Measurements from ENCODE around the gene MUC5B.
"Not testable (repeated sequence)": the region's sequence is repeated elsewhere in the genome, so short reads cannot be mapped to it uniquely, and the experiment has no call there.

MUC5B gene

DNA sequence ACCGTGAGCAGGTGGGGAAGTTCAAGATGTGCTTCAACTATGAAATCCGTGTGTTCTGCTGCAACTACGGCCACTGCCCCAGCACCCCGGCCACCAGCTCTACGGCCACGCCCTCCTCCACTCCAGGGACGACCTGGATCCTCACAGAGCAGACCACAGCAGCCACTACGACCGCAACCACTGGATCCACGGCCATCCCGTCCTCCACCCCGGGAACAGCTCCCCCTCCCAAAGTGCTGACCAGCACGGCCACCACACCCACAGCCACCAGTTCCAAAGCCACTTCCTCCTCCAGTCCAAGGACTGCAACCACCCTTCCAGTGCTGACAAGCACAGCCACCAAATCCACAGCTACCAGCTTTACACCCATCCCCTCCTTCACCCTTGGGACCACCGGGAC is 22.9 kb downstream of the MUC5B start:
- H3K4me3 Mint-ChIP-seq; ATAC-seq (replicated peaks); H3K9me3 Mint-ChIP-seq; H3K27me3 Mint-ChIP-seq; H3K36me3 Mint-ChIP-seq; H3K27ac Mint-ChIP-seq; DNase-seq; H3K4me1 Mint-ChIP-seq: not testable (repeated sequence)

GRCh38 chr11:1246301-1246700 is 23.4 kb downstream of the MUC5B start:
- not testable (repeated sequence) for H3K36me3 Mint-ChIP-seq; H3K27ac Mint-ChIP-seq; H3K4me3 Mint-ChIP-seq; H3K9me3 Mint-ChIP-seq; DNase-seq; H3K4me1 Mint-ChIP-seq; H3K27me3 Mint-ChIP-seq; ATAC-seq (replicated peaks)

DNA sequence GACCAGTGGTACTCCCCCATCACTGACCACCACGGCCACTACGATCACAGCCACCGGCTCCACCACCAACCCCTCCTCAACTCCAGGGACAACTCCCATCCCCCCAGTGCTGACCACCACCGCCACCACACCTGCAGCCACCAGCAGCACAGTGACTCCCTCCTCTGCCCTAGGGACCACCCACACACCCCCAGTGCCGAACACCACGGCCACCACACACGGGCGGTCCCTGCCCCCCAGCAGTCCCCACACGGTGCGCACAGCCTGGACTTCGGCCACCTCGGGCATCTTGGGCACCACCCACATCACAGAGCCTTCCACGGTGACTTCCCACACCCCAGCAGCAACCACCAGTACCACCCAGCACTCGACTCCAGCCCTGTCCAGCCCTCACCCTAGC is 24.2 kb downstream of the MUC5B start:
- ATAC-seq (replicated peaks); H3K9me3 Mint-ChIP-seq; H3K4me1 Mint-ChIP-seq; H3K27me3 Mint-ChIP-seq; H3K4me3 Mint-ChIP-seq; DNase-seq; H3K36me3 Mint-ChIP-seq; H3K27ac Mint-ChIP-seq: not testable (repeated sequence)

GRCh38 chr11:1248951-1249350 is 26.1 kb downstream of the MUC5B start:
- not testable (repeated sequence) for H3K4me3 Mint-ChIP-seq; H3K9me3 Mint-ChIP-seq; DNase-seq; H3K27me3 Mint-ChIP-seq; H3K36me3 Mint-ChIP-seq; ATAC-seq (replicated peaks); H3K4me1 Mint-ChIP-seq; H3K27ac Mint-ChIP-seq

- H3K27me3 Mint-ChIP-seq; H3K9me3 Mint-ChIP-seq; H3K27ac Mint-ChIP-seq; H3K36me3 Mint-ChIP-seq; ATAC-seq (replicated peaks); H3K4me1 Mint-ChIP-seq; DNase-seq; H3K4me3 Mint-ChIP-seq: not testable (repeated sequence)
These were observed 27.5 kb downstream of the MUC5B start for GRCh38 chr11:1250411-1250810.

DNA sequence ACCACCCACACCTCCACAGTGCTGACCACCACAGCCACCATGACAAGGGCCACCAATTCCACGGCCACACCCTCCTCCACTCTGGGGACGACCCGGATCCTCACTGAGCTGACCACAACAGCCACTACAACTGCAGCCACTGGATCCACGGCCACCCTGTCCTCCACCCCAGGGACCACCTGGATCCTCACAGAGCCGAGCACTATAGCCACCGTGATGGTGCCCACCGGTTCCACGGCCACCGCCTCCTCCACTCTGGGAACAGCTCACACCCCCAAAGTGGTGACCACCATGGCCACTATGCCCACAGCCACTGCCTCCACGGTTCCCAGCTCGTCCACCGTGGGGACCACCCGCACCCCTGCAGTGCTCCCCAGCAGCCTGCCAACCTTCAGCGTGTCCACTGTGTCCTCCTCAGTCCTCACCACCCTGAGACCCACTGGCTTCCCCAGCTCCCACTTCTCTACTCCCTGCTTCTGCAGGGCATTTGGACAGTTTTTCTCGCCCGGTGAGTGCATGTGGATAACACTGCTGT is 28.4 kb downstream of the MUC5B start:
- no peak overlapping the region for H3K4me3 Mint-ChIP-seq
- H3K9me3 Mint-ChIP-seq = no peaks in the 10 kb centered on the region
- no peak for DNase-seq
- no peaks in the 10 kb centered on the region for H3K36me3 Mint-ChIP-seq
- no peaks in the 10 kb centered on the region for H3K27me3 Mint-ChIP-seq
- H3K4me1 Mint-ChIP-seq = peaks cover 0 to 7% of the 10 kb centered on the region in 2 donors
- H3K27ac Mint-ChIP-seq = no peak overlapping the region
- no peak for ATAC-seq (replicated peaks)

DNA sequence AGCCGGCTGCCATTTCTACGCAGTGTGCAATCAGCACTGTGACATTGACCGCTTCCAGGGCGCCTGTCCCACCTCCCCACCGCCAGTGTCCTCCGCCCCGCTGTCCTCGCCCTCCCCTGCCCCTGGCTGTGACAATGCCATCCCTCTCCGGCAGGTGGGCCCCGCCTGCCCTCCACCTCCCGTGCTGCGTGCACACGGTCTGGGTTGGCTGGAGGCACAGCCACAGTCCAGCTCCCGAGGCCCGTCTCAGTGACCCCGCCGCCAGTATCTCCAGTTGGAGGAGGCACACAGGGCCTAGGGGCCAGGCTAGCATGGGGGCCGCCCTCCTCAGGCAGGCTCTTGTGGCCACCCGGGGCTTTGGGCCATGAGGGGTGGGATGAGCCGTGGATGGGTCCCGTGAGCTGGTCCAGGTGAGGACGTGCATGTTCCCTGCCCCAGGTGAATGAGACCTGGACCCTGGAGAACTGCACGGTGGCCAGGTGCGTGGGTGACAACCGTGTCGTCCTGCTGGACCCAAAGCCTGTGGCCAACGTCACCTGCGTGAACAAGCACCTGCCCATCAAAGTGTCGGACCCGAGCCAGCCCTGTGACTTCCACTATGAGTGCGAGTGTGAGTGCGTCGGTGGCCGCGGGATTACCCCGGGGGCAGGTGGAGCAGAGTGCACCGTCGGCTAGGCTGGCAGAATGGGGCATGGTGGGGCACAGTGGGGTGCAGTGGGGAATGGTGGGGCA is 29.7 kb downstream of the MUC5B start:
- H3K27ac Mint-ChIP-seq = no peak overlapping the region
- ATAC-seq (replicated peaks) (no peak), DNase-seq (no peak)
- no peaks in the 10 kb centered on the region for H3K36me3 Mint-ChIP-seq
- no peaks in the 10 kb centered on the region for H3K9me3 Mint-ChIP-seq
- no peak overlapping the region for H3K4me3 Mint-ChIP-seq
- H3K27me3 Mint-ChIP-seq = no peaks in the 10 kb centered on the region
- H3K4me1 Mint-ChIP-seq = peaks cover 0 to 6% of the 10 kb centered on the region in 2 donors

DNA sequence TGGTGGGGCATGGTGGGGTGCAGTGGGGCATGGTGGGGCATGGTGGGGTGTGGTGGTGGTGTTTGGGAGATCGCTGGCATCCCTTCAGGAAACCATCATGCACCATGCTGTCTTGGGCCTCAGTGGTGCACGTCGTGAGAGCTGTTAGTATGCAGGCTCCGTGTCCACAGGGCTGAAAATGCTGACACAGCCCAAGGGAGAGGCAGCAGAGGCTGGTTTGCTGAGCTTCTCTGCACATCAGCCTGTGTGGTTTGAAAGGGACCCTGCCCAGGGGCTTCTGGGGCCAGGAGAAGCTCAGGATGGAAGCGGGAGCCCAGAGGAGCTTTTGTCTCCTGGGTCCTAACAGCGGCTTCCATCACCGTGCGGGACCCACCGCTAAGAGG is 30.2 kb downstream of the MUC5B start:
- Mint-ChIP-seq H3K36me3 (no peaks in the 10 kb centered on the region), H3K4me3 (no peak overlapping the region), H3K4me1 (peaks cover 0 to 6% of the 10 kb centered on the region in 2 donors), H3K9me3 (no peaks in the 10 kb centered on the region), H3K27ac (no peak overlapping the region), H3K27me3 (no peaks in the 10 kb centered on the region)
- no peak for DNase-seq
- ATAC-seq (replicated peaks) = no peak

- H3K27me3 Mint-ChIP-seq = no peaks in the 10 kb centered on the region
- H3K4me3 Mint-ChIP-seq = no peak overlapping the region
- H3K4me1 Mint-ChIP-seq = peaks cover 0 to 6% of the 10 kb centered on the region in 2 donors
These were observed 31.3 kb downstream of the MUC5B start for GRCh38 chr11:1254086-1254648.

DNA sequence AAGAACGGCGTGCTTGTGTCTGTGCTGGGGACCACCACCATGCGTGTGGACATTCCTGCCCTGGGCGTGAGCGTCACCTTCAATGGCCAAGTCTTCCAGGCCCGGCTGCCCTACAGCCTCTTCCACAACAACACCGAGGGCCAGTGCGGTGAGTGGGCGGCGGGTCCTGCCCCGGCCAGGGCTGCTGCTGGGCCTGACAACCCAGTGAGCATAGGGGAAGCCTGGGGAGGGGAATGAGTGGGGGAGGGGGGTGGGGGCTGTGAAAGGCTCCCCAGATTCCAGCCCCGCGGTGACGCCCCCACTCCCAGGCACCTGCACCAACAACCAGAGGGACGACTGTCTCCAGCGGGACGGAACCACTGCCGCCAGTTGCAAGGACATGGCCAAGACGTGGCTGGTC is 31.9 kb downstream of the MUC5B start:
- Mint-ChIP-seq H3K9me3 (no peaks in the 10 kb centered on the region), H3K27ac (no peak overlapping the region), H3K36me3 (no peaks in the 10 kb centered on the region), H3K4me3 (no peak overlapping the region), H3K27me3 (no peaks in the 10 kb centered on the region), H3K4me1 (peaks cover 0 to 8% of the 10 kb centered on the region in 2 donors)
- no peak for ATAC-seq (replicated peaks)
- DNase-seq = no peak

More at GRCh38 chr11:1254086-1254648, 31.3 kb downstream of the MUC5B start:
- DNase-seq (no peak), ATAC-seq (replicated peaks) (no peak)
- Mint-ChIP-seq H3K36me3 (no peaks in the 10 kb centered on the region), H3K9me3 (no peaks in the 10 kb centered on the region), H3K27ac (no peak overlapping the region)

GRCh38 chr11:1255151-1255550 is 32.3 kb downstream of the MUC5B start:
- H3K9me3 Mint-ChIP-seq = no peaks in the 10 kb centered on the region
- ATAC-seq (replicated peaks) = no peak
- H3K4me3 Mint-ChIP-seq = no peak overlapping the region
- H3K36me3 Mint-ChIP-seq = no peaks in the 10 kb centered on the region
- no peak overlapping the region for H3K27ac Mint-ChIP-seq
- H3K27me3 Mint-ChIP-seq = no peaks in the 10 kb centered on the region
- H3K4me1 Mint-ChIP-seq = peaks cover 0 to 8% of the 10 kb centered on the region in 2 donors
- DNase-seq = no peak

DNA sequence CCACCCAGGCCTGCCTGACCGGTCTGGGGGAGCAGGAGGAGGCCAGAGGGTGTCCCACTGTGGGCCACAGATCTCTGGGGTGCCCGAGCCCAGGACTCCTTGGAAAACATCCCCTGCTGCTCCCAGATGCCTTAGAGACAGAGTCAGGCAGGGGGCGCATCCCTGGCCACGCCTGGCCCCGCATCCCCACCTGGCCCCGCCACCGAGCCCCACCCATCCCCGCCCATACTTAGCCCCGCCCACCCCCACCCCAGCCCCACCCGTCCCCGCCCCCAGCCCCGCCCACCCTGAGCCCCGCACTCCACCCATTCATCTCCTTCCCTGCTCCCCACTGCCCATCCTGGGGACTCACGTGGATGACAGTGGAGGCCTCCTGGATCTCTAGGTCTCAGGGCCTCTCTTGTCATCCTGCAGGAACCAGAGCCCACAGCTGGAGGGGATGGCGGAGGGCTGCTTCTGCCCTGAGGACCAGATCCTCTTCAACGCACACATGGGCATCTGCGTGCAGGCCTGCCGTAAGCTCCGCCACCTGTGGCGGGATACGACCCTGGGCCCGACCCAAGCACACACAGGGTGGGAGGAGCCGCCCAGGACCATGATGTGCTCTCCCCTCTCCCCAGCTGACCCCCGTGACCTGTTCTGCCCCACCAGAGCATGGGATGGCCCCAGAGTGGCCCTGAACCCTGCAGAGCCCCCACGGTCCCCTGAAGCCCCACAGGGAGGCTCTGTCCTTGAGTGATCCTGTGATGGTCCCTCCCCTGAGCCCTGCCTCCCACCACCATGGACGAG is 33.6 kb downstream of the MUC5B start:
- Mint-ChIP-seq H3K4me1 (peaks cover 0 to 4% of the 10 kb centered on the region in 2 donors), H3K36me3 (peaks cover 0 to 3% of the 10 kb centered on the region in 2 donors), H3K27me3 (no peaks in the 10 kb centered on the region), H3K4me3 (no peak overlapping the region), H3K27ac (no peak overlapping the region), H3K9me3 (no peaks in the 10 kb centered on the region)
- DNase-seq (no peak), ATAC-seq (replicated peaks) (no peak)

DNA sequence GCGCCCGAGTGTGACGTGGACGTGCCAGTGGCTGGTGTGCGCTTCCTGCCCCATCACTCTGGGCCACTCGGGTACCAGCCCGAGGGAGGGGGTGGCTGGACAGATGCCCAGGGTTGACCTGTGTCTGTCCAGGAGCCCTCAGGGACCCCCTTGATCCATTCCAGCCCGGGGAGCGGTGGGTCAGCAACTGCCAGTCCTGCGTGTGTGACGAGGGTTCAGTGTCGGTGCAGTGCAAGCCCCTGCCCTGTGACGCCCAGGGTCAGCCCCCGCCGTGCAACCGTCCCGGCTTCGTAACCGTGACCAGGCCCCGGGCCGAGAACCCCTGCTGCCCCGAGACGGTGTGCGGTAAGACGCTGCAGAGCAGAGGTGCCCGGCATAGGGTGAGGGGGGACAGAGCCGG is 34.5 kb downstream of the MUC5B start:
- DNase-seq = no peak
- H3K4me1 Mint-ChIP-seq = peaks cover 6 to 7% of the 10 kb centered on the region in 2 donors
- ATAC-seq (replicated peaks) = no peak
- no peaks in the 10 kb centered on the region for H3K27me3 Mint-ChIP-seq
- H3K9me3 Mint-ChIP-seq = no peaks in the 10 kb centered on the region
- H3K36me3 Mint-ChIP-seq = peaks cover 0 to 3% of the 10 kb centered on the region in 2 donors
- H3K27ac Mint-ChIP-seq = no peak overlapping the region
- H3K4me3 Mint-ChIP-seq = no peak overlapping the region

- Mint-ChIP-seq H3K27me3 (no peaks in the 10 kb centered on the region), H3K4me1 (peaks cover 10 to 12% of the 10 kb centered on the region in 2 donors), H3K27ac (no peak overlapping the region), H3K36me3 (peaks cover 3 to 5% of the 10 kb centered on the region in 2 donors), H3K9me3 (no peaks in the 10 kb centered on the region), H3K4me3 (no peak overlapping the region)
- no peak for ATAC-seq (replicated peaks)
- no peak for DNase-seq
These were observed 35.0 kb downstream of the MUC5B start for GRCh38 chr11:1257916-1258315.

All from stimulated activated naive B cell treated with anti-CD40 and anti-IgM and Interleukin-4, amounts not matched to agents 10 μg/mL and 1 μg/mL and 100 μg/mL, for 72 hours (primary cell).